Bronchial smooth muscle cell (primary cell): ENCODE results near the gene P3R3URF. TPM values are rescaled to one million over a fixed set of nuclear protein-coding genes. Genes with fewer than 3 reads are reported as not detected.

ENCODE experiments used
- total RNA-seq: library from RNA; depleted of rRNA; stranded (reverse); fragments of >200 nt; gene quantifications from 2 replicates; pipeline ENCODE4 v1.2.1, GENCODE V29; 2014

Gene P3R3URF
- total RNA-seq = not detected in 2 replicates

DNA sequence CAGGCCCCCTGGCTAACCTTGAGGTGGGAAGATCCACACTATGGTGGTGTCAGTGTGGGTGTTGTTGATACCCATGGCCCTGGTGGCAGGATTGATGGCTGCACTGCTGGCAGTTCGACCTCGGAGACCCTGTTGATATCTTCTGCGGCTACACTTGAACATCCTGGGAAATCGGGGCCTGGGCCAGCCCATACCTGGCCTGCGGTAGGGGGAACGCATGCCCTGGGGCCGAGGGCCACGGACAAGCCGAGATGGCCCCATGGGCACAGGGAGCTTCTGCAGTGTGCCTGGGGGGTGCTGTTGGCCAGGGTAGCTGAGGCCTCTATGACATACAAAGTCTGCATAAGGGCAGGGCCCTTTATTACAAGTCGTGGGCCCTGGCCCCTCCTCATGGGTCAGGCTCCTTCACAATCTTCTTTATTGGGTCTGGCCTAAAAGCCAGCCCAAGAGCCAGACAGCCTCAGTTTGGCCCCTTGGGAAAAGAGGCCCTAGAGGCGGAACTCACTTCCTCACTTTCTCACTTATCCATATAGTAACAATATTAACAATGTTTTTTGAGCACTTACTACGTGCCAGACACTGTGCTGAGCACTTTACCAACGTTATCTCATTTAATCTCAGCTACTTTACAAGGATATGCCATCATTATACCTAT, at the start of gene P3R3URF:
Gene P3R3URF (minus strand): TSS at position 278 of the 655 bp plus-strand sequence. CDS start 17 bp downstream, at position 261.

DNA sequence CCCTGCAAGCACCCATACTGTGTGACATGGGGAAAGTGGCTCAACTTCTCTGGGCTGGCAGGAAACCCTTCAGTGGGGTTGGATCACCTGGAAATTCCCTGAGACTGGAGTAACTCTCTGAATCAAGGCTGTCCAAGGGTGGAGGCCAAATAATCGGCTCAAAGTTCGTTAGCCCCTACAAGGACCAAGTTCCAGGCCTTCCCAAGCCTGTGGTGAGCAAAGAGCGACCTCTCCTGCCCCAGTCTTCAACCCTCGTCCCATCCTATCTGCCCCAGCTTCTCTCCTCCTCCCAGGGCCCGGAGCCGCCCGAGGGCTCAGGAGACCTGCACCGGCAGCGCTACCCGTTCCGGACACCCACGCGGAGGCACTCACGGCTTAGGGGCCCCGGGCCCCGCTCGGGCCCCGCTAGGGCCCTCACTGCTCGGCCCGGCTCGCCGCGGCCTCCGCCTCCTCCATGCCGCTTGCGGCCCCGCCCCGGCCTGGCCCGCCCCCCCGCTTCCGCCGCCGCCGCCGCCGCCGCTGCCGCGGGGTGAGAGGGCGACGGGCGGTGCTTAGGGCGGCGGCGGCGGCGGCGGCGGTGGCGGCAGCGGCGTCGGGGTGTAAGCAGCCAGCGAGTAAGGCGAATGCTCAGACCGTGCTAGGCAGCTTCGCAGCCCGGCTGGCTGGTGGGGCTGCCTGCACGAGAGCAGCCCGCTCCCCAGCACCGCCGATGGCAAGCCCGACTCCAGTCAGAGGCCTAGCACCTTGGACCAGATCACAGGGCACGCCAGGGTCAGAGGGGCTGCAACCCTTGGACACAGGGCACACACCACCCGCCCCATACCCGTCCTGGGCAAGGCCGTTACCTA, 21.9 kb upstream of the P3R3URF start, which contains the start of gene POMGNT1:
Gene POMGNT1 (minus strand): TSS at position 471 of the 848 bp plus-strand sequence. CDS start 613 bp downstream, outside the sequence.

DNA sequence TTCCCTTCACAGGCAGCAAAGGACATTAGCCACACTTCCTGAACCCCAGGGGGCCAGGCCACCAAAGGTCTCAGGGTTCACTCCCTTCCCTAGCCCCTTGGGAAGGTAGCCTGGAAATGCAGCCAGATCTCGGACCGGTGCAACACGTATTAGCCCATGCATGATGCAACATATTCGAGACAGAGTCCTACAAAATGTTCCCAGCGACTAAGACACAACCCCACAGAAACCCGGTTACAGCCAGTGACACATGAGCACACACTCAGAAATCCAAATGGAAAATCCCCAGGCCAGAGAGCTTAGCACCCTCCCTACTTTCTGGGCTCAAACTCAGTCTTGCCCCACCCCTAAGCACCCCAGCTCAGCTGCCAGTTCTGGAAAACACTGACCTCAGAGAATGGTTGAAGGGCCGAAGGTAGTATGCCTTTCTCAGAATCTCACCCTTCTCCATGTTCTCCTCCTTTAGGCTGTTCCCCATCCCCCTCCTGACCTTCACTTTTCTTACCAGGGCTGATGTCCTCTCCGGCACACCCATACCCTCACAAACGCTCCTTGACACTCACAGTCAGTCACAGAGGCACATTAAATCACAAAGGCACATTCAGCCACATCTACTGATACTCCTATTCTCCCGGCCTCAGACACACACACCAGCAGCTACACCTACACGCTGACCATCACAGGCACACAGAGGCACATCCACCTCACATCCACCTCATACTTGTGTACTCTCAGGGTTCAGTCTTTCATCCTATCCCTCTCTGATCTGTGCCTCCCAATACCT, 1.6 kb downstream of the P3R3URF start, which contains the start of gene TSPAN1:
Gene TSPAN1 (plus strand): TSS at position 640 of the 784 bp plus-strand sequence. CDS start 6,021 bp downstream, outside the sequence.

DNA sequence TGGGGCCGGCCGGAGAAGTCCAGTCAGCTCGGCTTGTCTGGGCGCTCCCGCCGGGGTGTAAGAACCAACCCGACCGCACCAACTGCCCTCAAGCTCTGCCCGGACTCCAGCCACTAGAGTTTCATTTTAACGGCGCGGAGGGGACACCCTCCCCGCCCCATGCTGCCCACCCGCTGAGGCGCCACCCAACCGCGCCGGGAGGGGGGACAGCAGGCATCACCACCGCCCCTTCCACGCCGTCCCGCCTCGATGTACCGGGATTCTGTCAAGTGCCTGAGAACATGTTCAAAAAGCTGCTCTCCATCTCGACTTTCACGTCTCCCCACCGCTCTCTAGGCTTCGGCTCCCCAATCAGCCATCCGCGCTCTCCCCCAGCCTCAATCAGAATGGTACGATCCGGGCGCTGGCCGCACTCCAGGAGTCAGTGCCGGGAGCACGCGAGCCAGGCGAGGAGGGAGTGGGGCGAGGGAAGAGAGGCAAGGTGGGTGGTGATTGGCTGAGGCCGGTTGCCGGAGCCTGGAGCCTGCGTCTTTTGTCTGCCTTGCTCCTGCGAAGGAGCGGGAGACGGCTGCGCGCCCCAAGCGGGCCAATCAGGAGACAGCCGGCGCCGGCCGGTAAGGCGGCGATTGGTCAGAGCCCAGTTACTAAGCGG, 43.6 kb downstream of the P3R3URF start, which contains the start of gene PIK3R3:
Gene PIK3R3 (minus strand): TSS at position 101 of the 652 bp plus-strand sequence. CDS start 677 bp downstream, outside the sequence.

Other genes starting within 250 kb of the P3R3URF start
- gene PIK3R3, start 43.9 kb downstream of the P3R3URF start, total RNA-seq = 2.1 and 4.7 TPM in 2 replicates
- not detected in 2 replicates for gene TSPAN1, start 1.4 kb downstream of the P3R3URF start, total RNA-seq
- gene POMGNT1, start 21.9 kb upstream of the P3R3URF start, total RNA-seq = 25.2 and 27.4 TPM in 2 replicates
- 4.3 and 4.4 TPM in 2 replicates for gene LURAP1, start 26.8 kb upstream of the P3R3URF start, total RNA-seq
- gene RAD54L, start 71.3 kb upstream of the P3R3URF start, total RNA-seq = 0.86 and 0.95 TPM in 2 replicates
- gene LRRC41, start 127.1 kb upstream of the P3R3URF start, total RNA-seq = 49.2 and 67.5 TPM in 2 replicates
- 951 and 1,064 TPM in 2 replicates for gene UQCRH, start 127.2 kb upstream of the P3R3URF start, total RNA-seq
- gene NSUN4, start 164.3 kb upstream of the P3R3URF start, total RNA-seq = 9.8 and 11.4 TPM in 2 replicates
- gene FAAH, start 217.8 kb upstream of the P3R3URF start, total RNA-seq = 1.4 and 2.0 TPM in 2 replicates